Stimulated activated CD4-positive, alpha-beta T cell treated with anti-CD3 and anti-CD28 coated beads, Interleukin-2, amount 100 ng/mL, for 24 hours (primary cell): ENCODE measurements around the gene APBA2.
"Not testable (repeated sequence)": the region's sequence is repeated elsewhere in the genome, so short reads cannot be mapped to it uniquely, and the experiment has no call there.

Experiments used
- DNase-seq, 2 donors: peaks; one replicate each; pipeline ENCODE4 v3.0.0-alpha.2; 2020

The APBA2 gene

DNA sequence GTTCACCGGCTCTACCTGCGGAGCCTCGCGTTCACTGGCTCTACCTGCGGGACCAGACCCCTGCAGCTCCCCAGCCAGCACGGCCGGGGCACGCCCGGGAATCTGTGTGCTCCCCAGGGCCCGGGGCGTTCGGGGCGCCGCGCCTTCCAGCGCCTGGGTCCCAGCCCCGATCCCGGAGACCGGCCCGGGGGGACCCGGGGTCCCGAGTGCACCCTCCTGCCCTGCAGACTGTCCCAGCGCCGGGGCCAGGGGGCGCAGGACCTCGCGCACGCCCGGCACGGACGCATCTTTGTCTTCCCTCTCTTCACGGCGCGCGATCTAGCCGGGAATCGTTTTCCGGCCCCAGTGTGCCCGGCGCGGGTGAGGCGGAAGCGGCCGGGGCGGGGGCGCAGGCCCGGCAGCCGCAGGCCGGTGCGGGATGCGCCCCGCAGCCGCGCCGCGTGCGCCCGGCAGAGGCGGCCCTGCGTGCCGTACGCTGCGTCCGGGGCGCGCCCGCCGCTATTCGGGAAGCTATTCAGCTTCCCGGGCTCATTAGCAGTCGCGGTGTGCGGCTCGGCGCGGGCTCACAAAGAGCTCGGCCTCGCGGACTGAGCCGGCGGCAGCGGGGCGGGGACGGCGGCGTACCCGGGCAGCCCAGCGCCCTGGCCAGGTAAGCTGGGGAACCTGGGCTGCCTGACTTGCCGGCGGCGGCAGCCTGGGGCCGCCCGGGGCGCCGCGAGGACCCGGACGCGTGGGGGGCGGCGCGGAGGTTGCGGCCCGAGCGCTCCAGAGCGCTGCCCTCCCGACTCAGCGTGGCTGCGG is at the start of gene APBA2:
Gene APBA2 (plus strand): TSS at position 345 of the 801 bp plus-strand sequence. CDS start 167,911 bp downstream, outside the sequence.
- peak; percentile 47 to 57 for DNase-seq

DNA sequence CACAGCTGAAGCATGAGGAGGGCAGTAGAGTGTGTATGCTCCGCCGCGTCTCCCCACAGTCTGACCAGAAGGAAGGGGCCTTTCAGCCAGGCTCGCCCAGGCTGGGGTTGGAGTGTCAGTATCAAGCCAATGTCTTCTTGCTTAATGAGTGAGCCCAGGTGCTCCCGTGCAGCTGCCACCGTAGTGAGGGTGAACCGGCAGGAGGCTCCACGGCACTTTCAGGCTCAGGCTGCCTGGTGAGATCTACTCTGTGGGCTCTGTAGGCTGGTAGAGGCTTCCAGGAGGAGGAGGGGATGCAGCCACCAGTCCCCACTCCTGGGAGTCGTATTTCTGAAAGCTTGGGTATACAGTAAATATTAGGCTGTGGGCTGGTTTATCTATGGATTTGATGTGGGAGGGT is 45.5 kb upstream of the APBA2 start:
- DNase-seq: not testable (repeated sequence)

DNA sequence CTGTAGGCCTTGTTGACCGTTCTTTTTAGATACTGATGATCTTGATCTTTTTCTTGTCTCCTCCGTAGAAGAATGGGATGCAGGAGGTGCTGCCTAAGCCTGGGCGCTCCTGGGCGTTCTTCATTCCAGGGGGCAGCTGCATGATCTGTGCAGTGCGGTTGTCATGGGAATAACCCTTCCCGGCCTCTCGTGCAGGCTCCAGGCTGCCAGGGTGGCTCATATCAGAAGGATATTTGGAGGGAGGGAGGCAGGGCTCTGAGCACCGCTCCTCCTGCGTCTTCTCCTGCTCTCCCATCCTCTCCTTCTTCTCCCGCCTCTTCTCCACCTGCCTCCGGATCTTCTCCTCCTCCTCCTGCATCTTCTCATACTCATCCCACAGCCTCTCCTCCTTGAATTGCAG is 43.6 kb upstream of the APBA2 start:
- DNase-seq: not testable (repeated sequence)

DNA sequence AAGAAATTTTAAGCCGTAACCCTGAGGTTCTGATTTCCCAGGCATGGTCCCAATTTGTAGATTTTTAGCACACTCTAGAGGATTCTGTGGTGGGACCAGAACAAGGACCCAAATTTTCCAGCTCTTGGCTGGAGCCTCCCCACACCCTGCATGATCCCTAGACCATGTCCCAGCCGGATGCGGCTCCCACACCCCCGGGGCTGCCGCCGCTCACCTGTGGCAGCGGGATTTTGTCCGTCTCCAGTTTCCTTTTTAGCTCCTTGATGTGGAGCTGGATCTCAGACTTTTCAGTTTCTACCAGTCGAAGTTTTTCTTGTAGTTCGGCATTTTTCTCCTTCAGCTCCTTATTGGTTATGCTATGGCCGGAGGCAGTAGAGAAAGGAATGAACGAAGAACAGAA is 42.3 kb upstream of the APBA2 start:
- DNase-seq: not testable (repeated sequence)

DNA sequence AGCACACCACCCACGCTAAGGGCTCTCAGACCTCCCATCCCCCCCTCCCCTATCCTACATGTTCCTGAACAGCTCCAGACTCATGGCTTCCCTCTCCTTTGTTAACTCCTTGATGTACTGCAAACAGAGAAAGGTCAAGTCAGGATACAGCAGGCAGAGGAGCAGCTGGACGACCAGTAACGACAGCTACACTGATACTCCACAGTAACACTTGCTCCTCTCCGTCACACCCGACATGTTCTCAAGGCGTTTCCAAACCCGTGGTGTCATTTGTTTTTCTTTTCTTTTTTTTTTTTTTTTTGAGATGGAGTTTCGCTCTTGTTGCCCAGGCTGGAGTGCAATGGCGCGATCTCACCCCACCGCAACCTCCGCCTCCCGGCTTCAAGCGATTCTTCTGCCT is 41.6 kb upstream of the APBA2 start:
- not testable (repeated sequence) for DNase-seq

DNA sequence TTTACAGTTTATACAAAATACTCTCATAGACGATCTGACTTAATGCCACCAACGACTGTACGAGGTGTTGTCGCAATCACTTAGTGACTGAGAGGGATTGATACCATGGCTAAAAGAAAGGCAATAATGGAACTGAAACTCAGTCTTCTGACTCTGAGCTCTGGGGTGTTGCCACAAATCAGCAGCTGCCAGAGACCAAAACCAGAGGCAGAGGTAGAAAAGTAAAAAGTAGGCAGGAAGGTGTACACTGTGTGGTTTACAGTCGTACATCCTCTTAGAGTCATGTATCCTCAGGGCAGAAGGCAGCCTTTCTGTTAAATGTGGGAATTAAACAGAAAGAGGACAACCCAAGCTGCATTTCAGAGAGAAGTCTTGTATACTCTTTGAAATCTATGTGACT is 38.5 kb upstream of the APBA2 start:
- DNase-seq: not testable (repeated sequence)

DNA sequence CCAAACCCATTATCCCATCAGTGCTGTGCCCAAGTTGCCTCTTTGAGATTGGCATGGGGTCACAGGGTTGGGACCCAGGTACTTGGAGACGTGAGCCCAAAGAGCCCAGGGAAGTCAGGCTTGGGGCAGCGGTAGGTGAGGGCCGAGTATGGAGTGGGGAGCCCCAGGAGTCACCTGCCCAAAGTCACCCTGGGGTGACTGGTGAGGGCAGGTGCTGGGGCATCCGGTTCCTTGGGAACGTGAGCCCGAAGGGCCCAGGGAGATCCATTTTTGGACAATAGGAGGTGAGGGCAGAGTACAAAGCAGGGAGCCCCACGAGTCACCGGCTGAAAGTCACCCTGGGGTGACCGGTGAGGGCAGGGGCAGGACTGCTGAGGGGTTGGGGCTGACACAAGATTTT is 37.8 kb upstream of the APBA2 start:
- not testable (repeated sequence) for DNase-seq

DNA sequence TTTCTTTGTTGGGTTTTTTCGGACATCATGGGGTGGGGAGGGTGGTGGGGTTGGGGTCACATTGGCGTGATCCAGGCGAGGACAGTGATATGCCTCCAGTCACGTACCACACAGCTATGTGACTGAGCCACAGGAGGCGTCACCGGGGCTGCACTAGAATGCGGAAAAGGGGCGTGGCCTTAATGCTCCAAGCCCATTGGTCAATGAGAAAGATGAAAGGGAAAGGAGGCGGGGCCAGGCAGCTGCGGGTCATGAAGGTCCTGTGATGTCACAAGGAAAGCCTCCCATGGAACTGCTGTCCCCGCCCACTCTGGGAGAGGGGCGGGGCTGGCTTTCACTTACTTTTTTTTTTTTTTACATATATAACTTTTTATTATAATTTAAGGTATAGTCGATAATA is 37.3 kb upstream of the APBA2 start, which contains the start of gene GOLGA6L7:
Gene GOLGA6L7 (minus strand): TSS at position 124 of the 400 bp plus-strand sequence. CDS start 95 bp downstream, at position 29.
- DNase-seq: peak in 1 of 2 donors; percentile 17

DNA sequence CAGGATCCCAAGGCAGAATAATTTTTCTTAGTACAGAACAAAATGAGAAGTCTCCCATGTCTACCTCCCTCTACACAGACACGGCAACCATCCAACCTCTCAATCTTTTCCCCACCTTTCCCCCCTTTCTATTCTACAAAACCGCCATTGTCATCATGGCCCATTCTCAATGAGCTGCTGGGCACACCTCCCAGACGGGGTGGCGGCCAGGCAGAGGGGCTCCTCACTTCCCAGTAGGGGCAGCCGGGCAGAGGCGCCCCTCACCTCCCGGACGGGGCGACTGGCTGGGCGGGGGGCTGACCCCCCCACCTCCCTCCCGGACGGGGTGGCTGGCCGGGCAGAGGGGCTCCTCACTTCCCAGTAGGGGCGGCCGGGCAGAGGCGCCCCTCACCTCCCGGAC is 36.5 kb upstream of the APBA2 start:
- DNase-seq: not testable (repeated sequence)

DNA sequence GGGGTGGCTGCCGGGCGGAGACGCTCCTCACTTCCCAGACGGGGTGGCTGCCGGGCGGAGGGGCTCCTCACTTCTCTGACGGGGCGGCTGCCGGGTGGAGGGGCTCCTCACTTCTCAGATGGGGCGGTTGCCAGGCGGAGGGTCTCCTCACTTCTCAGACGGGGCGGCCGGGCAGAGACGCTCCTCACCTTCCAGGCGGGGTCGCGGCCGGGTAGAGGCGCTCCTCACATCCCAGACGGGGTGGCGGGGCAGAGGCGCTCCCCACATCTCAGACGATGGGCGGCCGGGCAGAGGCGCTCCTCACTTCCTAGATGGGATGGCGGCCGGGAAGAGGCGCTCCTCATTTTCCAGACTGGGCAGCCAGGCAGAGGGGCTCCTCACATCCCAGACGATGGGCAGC is 36.0 kb upstream of the APBA2 start:
- DNase-seq: not testable (repeated sequence)

DNA sequence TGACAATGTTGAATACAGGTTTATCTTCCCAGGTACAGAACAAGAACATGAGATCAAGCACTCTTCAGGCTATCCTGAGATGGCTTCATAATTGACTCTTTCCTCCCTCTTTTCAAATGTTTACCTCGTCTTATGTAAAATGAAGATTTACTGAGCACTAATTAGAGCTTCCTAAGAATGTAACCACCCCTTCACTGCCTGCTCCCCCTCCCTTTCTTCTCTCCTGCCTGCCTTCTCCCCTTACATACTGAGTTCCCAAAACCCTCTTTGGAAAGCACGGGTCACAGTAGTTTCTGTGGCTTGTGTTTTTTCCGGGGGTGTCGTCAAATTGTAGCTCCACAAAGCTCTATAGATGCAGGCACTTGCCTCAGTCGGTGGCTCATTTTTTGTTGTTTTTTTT is 32.1 kb upstream of the APBA2 start:
- DNase-seq: not testable (repeated sequence)

DNA sequence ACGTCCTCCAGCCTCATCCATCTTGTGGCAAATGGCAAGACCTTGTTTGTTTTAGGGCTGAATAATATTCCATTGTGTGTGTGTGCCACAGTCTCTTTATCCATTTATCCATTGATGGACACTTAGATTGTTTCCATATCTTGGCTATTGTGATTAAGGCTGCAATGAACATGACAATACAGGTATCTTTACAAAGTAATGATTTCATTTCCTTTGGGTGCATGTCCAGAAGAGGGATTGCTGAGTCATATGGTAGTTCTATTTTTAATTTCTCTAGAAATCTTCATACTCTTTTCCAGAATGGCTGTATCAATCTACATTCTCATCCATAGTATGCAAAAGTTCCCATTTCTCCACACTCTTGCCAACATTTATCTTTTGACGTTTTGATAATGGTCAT is 31.2 kb upstream of the APBA2 start:
- not testable (repeated sequence) for DNase-seq

DNA sequence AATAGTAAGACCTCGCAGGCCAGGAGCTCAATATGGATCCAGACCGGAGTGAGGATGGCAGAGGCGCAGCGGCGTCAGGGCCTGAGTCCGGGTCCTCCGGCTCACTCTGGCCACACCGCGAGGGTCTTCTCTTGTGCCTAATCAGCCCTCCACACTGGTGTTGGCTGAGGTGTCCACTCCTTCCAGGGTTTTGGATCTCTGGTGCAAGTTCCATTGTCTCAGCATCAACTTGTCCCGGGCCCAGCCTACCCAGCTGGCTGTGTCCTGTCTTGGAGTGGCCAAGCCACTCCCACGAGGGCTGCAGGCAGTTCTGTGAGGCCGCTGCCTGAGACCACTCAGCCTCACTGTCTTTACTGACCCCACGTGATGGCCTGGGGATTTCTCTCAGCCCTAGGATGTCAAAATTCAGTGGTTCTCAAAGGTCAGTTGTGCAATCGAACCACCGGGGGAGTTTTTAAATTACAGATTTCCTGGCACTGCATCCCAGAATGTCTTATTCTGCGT is 24.7 kb upstream of the APBA2 start:
- DNase-seq: no peak

DNA sequence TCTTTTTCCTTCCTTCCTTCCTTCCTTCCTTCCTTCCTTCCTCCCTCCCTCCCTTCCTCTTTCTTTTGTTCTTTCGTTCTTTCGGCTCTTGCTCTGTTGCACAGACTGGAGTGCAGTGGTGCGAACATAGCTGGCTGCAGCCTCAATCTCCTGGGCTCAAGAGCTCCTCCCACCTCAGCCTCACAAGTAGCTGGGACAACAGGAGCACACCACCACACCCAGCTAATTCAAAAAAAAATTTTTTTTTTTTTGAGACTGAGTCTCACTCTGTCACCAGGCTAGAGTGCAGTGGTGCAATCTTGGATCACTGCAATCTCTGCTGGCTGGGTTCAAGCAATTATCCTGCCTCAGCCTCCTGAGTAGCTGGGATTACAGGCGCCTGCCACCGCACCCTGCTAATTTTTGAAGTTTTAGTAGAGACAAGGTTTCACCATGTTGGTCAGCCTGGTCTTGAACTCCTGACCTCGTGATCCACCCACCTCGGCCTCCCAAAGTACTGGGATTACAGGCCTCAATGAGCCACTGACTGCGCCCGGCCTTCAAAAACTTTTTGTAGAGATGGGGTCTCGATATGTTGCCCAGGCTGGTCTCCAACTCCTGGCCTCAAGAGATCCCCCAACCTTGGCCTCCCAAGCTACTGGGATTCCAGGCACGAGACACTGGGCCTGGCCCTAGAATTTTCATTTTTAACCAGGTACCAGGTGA is 24.0 kb upstream of the APBA2 start:
- DNase-seq: not testable (repeated sequence)

DNA sequence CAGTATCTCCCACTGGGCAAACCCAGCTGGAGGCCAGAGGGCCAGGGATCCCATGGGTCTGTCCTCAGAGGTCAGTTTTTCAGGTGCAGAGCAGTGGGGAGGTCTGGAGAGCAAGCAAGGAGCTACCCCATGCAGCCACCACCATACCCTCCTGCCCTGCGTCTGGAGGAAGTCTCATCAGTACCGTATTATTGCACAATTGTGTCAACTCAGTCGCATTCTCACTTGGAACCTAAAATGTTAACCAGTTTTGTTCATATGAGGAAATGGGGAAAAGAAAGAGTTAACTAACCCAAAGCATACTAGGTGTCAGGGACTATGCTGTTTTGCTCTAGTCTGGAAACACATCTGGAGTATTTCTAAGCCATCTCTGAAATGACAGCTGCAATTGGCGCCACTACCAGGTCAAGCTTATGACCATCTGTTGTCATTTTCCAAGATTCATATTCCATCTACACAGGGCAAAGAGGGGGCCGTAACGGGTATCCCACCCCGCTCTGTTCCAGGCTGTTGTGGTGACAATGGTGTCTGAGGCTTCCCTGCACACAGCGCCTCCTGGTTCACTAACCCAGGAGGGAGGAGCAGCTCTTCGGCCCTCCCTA is 16.9 kb upstream of the APBA2 start:
- no peak for DNase-seq

DNA sequence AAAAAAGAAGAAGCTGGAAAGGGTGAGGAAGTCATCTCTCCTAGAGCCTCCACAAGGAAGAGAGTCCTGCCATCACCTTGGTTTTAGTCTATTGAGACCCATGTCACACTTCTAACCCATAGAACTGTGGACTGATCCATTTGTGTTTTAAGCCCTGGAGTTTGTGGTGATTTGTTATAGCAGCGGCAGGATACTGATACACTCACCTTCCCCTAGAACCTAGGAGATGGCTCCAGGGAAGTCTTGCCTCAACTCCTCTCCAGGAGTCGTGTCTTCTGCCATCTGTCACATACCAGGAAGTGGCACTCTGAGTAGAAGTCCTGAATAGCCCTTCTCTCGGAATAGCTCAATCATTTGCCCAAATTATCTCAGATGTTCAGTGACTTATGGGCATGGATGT is 14.6 kb upstream of the APBA2 start:
- no peak for DNase-seq

DNA sequence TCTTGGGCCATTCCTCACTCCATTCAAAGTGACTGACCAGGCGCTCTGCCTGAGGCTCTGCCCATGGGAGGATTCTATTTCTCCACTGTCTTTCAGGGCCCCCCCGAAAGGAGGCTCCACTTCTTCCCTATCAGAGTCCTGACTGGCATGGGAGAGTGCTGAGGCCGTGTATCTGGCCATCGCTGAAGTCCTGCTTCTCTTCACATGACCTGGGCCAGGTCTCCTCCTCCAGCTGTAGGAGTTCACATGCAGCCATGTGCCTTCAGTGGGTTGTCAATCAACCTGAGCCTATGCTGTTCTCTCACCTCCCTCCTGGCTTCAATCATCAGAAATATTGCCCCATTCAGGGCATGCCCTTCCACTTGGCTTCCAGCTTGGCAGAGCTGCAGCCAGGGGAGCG is 12.8 kb upstream of the APBA2 start:
- DNase-seq: no peak

DNA sequence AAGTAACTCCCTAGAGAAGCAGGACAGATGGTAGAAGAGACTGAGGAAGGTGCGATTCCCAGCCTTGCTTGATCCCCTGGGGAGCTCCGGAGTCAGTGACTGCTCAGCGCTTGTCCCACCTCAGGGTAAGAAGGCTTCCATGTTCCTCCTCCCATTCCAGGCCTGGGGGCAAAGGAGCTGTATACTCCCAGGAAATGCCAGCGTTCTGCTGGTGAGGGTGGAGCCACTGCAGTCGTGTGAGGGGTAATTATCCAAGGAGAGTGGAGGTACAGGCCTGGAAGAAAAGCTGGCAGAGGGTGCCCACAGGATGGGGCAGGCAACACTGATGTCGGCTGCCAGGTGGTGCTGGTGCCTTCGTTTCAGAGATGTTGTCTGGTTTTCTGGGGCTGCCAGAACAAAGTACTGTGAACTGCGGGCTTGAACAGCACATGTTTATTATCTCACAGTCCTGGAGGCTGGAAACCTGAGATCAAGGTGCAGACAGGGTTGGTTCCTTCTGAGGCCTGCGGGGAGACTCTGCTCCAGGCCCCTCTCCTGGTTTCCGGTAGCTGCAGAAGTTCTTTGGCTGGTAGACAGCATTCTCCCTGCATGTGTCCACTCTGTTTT is 12.1 kb upstream of the APBA2 start:
- DNase-seq: no peak

DNA sequence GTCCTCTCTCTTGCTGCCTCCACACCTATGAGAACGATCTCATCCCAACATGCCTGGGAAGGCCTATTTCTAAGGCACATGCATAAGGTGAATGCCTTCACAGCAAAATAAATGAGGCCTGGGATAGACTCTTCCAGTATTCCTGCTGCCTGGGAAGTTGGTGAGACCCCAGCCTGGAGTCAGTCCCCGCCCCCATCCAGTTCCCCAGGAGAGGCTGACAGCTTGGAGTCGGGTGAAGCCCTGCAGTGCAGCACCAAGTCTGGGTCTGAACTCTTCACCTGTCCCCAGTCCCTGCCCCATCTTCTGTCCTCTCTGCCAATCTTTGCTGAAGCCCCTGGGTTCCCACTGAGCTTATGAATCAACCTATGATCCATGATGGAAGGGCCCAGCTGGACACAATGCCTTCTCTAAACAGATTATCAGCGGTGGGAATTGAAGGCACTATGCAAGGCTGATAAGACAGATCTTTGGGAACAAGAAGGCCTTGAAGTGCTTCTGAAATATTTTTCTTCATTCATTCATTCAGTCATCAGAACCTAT is 10.2 kb upstream of the APBA2 start:
- no peak for DNase-seq

DNA sequence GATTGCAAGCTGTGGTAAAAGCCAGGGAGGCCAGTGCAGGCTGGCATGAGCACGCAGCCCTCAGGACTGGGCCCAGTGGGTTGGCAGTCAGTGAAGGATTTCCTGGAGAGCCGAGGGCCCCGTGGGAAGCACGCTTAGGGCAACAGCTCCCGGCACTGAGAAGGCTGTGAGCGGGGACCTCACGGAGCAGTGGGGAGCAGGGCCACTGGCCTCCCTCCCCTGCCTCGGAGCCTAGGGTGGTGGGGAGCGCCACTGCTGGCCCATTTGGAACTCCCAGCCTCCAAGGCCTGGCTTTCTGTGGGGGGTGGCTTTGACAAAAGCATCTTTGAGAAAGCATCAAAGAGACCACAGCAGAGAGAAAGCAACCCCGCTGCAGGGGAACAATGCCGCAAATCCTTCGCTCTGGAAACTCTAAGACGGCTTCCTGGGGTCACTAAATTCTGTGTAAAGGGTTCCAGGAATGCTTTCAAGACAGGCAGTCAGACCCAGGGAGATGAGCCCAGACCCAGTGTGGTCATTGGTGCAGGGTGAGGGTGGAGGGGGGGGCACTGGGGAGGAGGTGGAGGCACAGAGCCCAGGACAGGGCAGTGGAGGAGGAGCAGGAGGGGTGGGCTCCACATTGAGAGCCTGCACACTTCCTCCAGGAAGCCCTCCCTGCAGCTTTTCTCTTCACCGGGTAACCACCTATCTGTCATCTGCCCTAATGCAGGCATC is 9.5 kb upstream of the APBA2 start:
- no peak for DNase-seq

DNA sequence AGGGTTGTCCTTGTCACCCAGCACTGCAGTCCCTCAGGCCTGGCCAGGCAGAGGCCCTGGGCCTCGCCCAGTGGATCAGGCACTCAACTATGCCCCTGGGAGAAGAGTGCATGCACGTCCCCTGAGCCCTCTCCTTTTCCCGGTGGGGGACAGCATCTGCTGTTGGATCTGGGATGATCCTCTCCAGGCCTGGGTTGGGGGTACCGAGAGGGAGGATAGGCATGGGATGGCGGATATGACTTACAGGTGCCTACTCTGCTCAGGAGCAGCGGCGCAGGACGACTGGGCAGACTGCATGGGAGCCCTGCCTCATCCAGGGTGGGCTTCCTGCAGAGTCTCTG is 9.0 kb upstream of the APBA2 start:
- DNase-seq: no peak

DNA sequence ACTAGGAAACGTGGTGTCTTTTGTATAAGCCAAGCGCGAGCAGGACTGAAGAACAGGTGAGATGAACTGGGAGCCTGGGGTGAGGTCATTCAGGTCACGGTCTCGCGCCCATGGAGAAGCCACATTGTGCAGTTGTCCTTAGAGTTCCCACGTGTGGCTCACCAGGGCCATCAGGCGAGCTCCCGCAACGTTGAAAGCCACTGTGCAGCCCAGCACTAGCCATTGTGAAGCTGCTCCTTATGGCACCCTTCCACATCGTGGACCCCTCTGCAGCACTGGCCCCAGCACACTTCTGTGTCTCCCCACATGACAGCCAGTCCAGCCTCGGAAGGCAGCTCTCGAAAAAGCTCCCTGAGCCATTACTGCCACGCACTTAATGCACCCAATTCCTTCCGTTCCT is 7.6 kb upstream of the APBA2 start:
- DNase-seq: no peak
